NCI-H345 treated with DMSO at 0.1 percent for 48 hours (cell line): ENCODE data around the gene MTNR1A.

Source experiments
- DNase-seq: peaks from one replicate; lab custom pipeline; 2025; ENCODE audit not compliant: unreplicated experiment; lab: John Stamatoyannopoulos, UW

Gene MTNR1A

DNA sequence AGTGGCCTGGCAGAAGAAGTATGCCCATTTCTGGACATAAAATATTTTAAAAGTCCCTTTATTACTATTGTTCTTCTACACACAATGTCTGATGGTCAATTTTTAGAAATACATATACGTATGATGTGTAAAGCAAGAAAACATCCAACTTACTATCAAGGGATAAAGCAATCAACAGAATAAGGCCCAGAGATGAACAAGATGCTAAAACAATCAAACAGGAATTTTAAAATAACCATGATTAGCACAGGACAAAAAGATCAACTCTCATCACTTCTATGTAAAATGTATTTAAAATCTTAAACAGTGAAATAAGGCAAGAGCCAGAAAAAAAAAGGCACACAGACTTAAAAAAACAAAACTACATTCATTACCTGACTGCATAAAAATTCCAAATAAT is 60.9 kb downstream of the MTNR1A start:
- DNase-seq, result no peak

DNA sequence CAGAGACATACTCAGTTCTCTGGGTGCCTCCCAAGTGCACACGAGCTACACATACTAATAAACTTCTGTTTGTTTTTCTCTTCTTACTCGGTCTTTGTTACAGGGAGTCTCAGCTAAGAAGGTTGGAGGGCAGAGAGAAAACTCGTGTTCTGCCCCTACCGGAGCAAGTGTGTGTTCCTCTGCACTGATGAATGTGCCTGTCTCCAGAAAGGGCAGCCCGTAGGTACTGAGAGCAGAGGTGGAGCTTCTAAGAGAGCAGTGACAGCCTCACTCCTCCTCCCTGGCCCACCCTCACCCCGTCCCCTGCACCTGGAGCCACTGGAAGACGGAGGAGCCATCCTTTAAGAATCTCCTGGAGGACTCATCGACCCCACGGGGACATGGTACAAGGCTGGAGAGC is 67.6 kb downstream of the MTNR1A start:
- DNase-seq, result no peak

DNA sequence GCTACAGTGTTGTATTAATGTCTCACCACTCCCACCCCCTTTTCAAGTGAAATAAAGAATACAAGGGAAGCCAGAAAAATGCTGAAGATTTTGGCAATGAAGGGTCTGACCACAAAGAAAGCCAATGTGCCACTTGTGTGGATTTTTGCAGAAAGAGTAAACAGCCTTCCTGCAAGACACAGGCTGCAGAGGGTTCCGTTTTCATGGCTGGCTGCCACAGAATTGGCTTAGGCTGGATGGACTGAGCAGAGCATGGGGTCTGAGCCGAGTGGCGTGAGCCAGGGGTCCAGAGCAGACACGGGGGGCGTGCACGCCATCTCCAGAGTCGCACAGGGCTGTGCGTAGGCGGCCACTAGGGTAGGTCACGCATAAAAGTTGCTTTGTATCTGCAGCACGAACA is 69.2 kb downstream of the MTNR1A start:
- DNase-seq, result no peak

DNA sequence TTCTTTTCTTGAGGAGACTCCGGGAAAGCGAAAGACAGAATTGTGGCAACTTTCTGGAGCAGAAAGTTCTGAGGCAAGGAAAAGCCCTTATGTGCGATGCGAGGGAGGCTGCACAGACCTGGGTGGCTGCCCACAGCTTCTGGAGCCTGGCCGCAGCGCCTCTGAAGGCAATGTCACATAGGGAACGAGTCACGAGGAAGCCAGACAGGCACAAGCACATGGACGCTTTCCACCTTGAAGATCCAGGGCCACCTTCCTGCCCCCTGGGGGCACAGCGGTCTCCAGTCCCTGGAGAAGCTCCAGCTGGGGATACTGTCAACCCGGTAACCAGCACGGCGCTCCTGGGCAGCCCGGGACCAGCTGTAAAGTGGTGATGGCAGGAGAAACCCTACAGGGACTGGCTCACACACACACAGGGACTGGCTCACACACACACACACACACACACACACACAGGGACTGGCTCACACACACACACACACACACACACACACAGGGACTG is 69.8 kb downstream of the MTNR1A start:
- no peak for DNase-seq

DNA sequence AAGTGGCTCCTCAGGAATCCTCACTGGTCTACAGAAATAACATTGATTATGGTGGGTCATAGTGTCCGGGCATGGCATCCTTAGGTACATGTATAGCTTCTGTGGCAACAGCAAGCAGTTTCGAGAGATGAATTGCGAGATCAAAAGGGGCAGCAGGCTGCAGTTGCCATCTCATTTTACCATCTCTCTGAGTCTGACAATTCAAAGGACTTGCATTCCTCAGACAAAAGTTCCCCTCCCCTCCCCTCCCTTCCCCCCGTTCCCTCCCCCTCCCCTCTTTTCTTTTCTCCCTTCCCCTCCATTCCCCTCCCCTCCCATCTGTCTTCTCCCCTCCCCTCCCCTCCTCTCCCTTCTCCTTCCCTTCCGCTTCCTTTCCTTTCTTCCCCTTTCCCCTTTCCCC is 70.2 kb downstream of the MTNR1A start:
- DNase-seq, result no peak

DNA sequence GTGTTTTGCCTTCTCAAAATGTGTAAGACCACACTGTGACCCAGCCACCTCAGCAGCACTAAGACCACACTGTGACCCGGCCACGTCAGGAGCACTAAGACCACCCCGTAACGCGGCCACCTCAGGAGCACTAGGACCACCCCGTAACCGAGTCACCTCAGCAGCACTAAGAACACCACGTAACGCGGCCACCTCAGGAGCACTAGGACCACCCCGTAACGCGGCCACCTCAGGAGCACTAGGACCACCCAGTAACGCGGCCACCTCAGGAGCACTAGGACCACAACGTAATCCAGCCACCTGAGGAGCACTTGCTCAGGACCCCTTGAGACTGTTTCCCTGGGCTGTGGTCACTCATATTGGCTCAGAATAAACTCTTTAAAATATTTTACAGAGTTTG is 71.7 kb downstream of the MTNR1A start:
- no peak for DNase-seq
